Thyroid gland (tissue), 4 donors: ENCODE results near the gene CDC42SE2. TPM values are rescaled to one million over a fixed set of nuclear protein-coding genes. Genes with fewer than 3 reads are reported as not detected.

Experiments used
- DNase-seq, 2 donors: peaks; one replicate each; pipeline ENCODE4 v3.0.0-alpha.2; 2019
- H3K27ac ChIP-seq, 3 donors: fragments of 200-600 bp; sonication (generic); 1 replicate in 2 of 3; 2 replicates in 1 of 3; pipeline ENCODE4 v1.5.1; 2016 to 2019; ENCODE audit warnings: mild to moderate bottlenecking in 1 of 3, moderate library complexity in 1 of 3
- H3K27me3 ChIP-seq: fragments of 200-600 bp; sonication (generic); one replicate; pipeline ENCODE4 v1.5.1; 2019
- H3K36me3 ChIP-seq, 2 donors: fragments of 200-600 bp; sonication (generic); one replicate each; pipeline ENCODE4 v1.5.1; 2016 to 2019
- H3K4me1 ChIP-seq, 2 donors: fragments of 200-600 bp; sonication (generic); one replicate each; pipeline ENCODE4 v1.5.1; 2017 to 2019
- H3K4me3 ChIP-seq, 3 donors: fragments of 200-600 bp; sonication (generic); replicated peaks in 1 of 3; 1 replicate in 2 of 3; 2 replicates in 1 of 3; pipeline ENCODE4 v1.5.1; 2016; ENCODE audit warnings: mild to moderate bottlenecking in 1 of 3
- H3K9me3 ChIP-seq: fragments of 200-600 bp; sonication (generic); one replicate; pipeline ENCODE4 v1.5.1; 2017
- CTCF ChIP-seq, 6 experiments: fragments of 200-600 bp in 3 of 6; fragments of 450-650 bp in 3 of 6; sonication (generic) in 3 of 6; IDR thresholded peaks; one replicate each; pipeline ENCODE4 v1.5.1; 2016 to 2019; ENCODE audit warnings: antibody characterized with exemption in 6 of 6, mild to moderate bottlenecking in 2 of 6, inconsistent platforms in 1 of 6, moderate library complexity in 1 of 6
- POLR2A ChIP-seq, 2 donors: fragments of 450-650 bp; IDR thresholded peaks; one replicate each; pipeline ENCODE4 v1.6.1; 2017; ENCODE audit warnings: antibody characterized with exemption in 2 of 2, mild to moderate bottlenecking in 2 of 2, moderate library complexity in 1 of 2
- WGBS, 2 donors: methylation state at CpG; one replicate each; pipeline ENCODE4 v1.1.5; 2017; 5-methylcytosine and 5-hydroxymethylcytosine counted together
- intact Hi-C: fragments of 100-400 bp; cut with DNase I; formaldehyde crosslinking; loops from one replicate; pipeline ENCODE4 v1.15.1; 2023
- total RNA-seq, 4 donors: library from RNA; depleted of rRNA; stranded (reverse); fragments of >200 nt; gene quantifications; one replicate each; pipeline ENCODE4 v1.2.3, GENCODE V29; 2016

The CDC42SE2 gene
- total RNA-seq, 4 donors from 2014 or later = 74.9 to 92.5 (median 83.8) TPM

DNA sequence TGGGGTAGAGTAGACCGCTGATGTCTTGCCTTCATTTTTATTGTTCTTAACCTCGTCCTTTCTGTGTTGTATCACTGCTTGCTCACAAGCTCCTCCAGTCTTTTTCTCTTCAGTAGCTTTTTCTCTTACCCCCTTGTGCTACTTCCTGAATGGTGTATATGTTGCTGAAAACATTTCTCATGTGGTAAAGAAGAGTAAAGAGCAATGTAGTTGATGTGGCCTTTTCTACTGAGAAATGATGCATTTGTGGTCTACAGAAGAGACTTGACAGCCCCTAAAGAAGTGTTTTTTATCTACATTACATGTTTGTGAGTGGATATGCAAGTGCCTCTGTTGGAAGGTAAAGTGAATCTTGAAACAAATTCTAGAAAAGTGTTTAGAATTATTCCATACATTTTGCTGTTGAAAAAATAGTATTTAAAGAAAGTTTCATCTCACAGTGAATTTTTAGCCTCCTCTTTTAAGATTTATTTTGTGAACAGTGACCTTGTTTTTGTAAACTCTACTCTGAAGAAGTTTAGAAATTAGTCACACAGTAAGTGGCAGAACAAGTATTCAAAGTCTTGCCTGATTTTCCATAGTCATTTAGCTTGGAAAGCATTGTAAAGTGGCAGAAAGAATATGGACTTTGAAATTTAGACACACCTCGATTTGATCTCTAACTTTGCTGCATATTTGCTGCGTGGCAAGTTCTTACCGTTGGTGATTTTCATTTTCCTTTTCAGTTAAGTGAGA is 17.4 kb downstream of the CDC42SE2 start:
- intact Hi-C loops = loop anchor here (10.0 kb wide), 1 partner anchor 114 kb away; no protein-coding TSS in a partner anchor
- Histone ChIP-seq H3K4me1 (peaks cover 34% of the 10 kb centered on the region in 2 donors), H3K27me3 (no peaks in the 10 kb centered on the region), H3K27ac (peak overlapping the region; percentile 65 to 79 (median 70)), H3K9me3 (no peaks in the 10 kb centered on the region), H3K4me3 (no peak overlapping the region), H3K36me3 (no peaks in the 10 kb centered on the region)
- no peak for DNase-seq
- TF ChIP-seq POLR2A (IDR thresholded peaks at IDR 0.05) (no peak), CTCF (IDR thresholded peaks at IDR 0.05) (no peak)
- 32 to 40% methylated on average over 5 of the region's 5 CpGs for WGBS, 2 donors

DNA sequence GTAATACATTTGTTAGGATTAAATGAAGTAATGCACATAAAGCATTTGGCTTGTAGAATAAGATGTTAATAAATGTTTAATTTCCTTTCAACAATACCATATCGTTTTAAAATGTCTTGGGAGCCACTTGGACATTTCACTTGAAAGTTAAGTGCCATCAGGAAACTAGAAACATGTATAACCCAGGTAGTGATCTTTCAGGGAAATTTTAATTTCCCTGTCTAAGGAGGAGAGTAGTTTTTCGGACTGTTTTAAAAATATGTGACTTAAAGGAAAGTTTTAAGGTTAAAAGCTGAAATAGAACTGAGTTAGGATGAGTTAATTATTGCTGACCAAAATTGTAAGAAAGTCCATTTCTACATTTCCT is 18.0 kb downstream of the CDC42SE2 start:
- H3K4me3 ChIP-seq = no peak overlapping the region
- 15 to 27% methylated on average over 2 of the region's 2 CpGs for WGBS, 2 donors

DNA sequence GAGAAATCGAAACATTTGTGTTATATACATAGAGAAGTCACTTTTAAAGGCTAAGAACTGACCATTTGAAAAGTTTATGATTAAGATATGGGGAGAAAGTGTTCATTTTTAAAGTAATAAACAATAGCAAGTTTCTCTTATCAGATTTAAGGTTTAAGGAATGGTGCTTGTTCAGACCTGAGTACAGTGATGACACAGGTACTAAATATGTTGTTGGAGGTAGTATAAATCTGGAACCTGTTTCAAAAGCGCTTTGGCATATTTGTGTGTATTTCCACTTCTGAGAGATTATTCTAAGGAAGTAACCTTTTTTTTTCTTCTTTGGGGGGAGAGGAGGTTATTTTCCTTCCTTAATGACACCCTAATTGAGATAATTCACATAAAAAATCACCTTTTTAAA is 18.4 kb downstream of the CDC42SE2 start:
- Histone ChIP-seq H3K9me3 (no peaks in the 10 kb centered on the region), H3K4me3 (no peak overlapping the region), H3K4me1 (peaks cover 34% of the 10 kb centered on the region in 2 donors), H3K27me3 (no peaks in the 10 kb centered on the region), H3K27ac (peak overlapping the region; percentile 65 to 79 (median 70)), H3K36me3 (no peaks in the 10 kb centered on the region)
- no peak for TF ChIP-seq POLR2A (IDR thresholded peaks at IDR 0.05)
- no peak for TF ChIP-seq CTCF (IDR thresholded peaks at IDR 0.05)
- WGBS, 2 donors = 84 to 88% methylated on average over 2 of the region's 2 CpGs
- DNase-seq = no peak
- intact Hi-C loops = loop anchor here (10.0 kb wide), 1 partner anchor 113 kb away; no protein-coding TSS in a partner anchor

More for the DNA sequence above, 18.0 kb downstream of the CDC42SE2 start:
- H3K4me1 ChIP-seq = peaks cover 34% of the 10 kb centered on the region in 2 donors
- no peaks in the 10 kb centered on the region for H3K36me3 ChIP-seq
- no peak for DNase-seq
- intact Hi-C loops = loop anchor here (10.0 kb wide), 1 partner anchor 113 kb away; no protein-coding TSS in a partner anchor
- no peaks in the 10 kb centered on the region for H3K9me3 ChIP-seq
- TF ChIP-seq CTCF (IDR thresholded peaks at IDR 0.05) (no peak), POLR2A (IDR thresholded peaks at IDR 0.05) (no peak)
- no peaks in the 10 kb centered on the region for H3K27me3 ChIP-seq
- peak overlapping the region; percentile 65 to 79 (median 70) for H3K27ac ChIP-seq

- H3K27me3 ChIP-seq = no peaks in the 10 kb centered on the region
- no peak overlapping the region for H3K27ac ChIP-seq
- no peak for DNase-seq
- no peaks in the 10 kb centered on the region for H3K9me3 ChIP-seq
- no peak overlapping the region for H3K4me3 ChIP-seq
- H3K36me3 ChIP-seq = no peaks in the 10 kb centered on the region
- intact Hi-C loops = loop anchor here (10.0 kb wide), 1 partner anchor 109 kb away; no protein-coding TSS in a partner anchor
- H3K4me1 ChIP-seq = peaks cover 32 to 33% of the 10 kb centered on the region in 2 donors
- WGBS, 2 donors = 85 to 89% methylated on average over 1 of the region's 1 CpG
- no peak for TF ChIP-seq CTCF (IDR thresholded peaks at IDR 0.05)
- no peak for TF ChIP-seq POLR2A (IDR thresholded peaks at IDR 0.05)
These were observed 22.0 kb downstream of the CDC42SE2 start for GRCh38 chr5:131285703-131286399.

DNA sequence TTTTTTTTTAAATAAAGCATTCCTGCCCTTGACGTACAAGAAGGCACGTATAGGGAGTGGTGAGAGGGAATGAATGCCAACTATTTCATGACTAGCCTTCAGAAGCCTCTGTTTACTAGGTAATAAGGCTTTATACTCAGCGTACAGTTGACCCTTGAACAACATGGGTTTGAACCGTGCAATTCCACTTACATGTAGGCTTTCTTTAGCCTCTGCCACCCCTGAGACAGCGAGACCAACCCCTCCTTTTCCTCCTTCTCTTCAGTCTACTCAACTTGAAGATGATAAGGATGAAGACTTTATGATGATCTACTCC is 22.5 kb downstream of the CDC42SE2 start:
- TF ChIP-seq CTCF (IDR thresholded peaks at IDR 0.05) (no peak), POLR2A (IDR thresholded peaks at IDR 0.05) (no peak)

More for the DNA sequence above, 22.5 kb downstream of the CDC42SE2 start:
- no peak overlapping the region for H3K27ac ChIP-seq
- H3K4me3 ChIP-seq = no peak overlapping the region
- H3K27me3 ChIP-seq = no peaks in the 10 kb centered on the region
- no peaks in the 10 kb centered on the region for H3K9me3 ChIP-seq
- H3K4me1 ChIP-seq = peaks cover 31 to 34% of the 10 kb centered on the region in 2 donors
- WGBS, 2 donors = 98% methylated on average over 5 of the region's 5 CpGs
- intact Hi-C loops = loop anchor here (10.0 kb wide), 1 partner anchor 108 kb away; no protein-coding TSS in a partner anchor
- H3K36me3 ChIP-seq = no peaks in the 10 kb centered on the region
- DNase-seq = no peak
